PC-3 (cell line): Measurements from ENCODE around the gene ZNF516.

Source experiments
- EZH2 ChIP-seq: fragments of 300-600 bp; sonication (generic); IDR thresholded peaks from one replicate; pipeline ENCODE4 v1.6.1; 2017; ENCODE audit warnings: antibody characterized with exemption, mild to moderate bottlenecking, low read length; ENCODE audit not compliant: unreplicated experiment
- EZH2phosphoT487 ChIP-seq: fragments of 300-600 bp; sonication (generic); IDR thresholded peaks from 2 replicates; pipeline ENCODE4 v1.6.1; 2018; ENCODE audit warnings: mild to moderate bottlenecking, antibody characterized with exemption, low read length, borderline replicate concordance
- TF ChIP-seq, protein P1 (sequence below): fragments of 300-600 bp; sonication (generic); conservative IDR thresholded peaks from 2 replicates; pipeline ENCODE4 v1.5.1; 2017; ENCODE audit warnings: antibody characterized with exemption, low read depth, mild to moderate bottlenecking, low read length

DNA sequence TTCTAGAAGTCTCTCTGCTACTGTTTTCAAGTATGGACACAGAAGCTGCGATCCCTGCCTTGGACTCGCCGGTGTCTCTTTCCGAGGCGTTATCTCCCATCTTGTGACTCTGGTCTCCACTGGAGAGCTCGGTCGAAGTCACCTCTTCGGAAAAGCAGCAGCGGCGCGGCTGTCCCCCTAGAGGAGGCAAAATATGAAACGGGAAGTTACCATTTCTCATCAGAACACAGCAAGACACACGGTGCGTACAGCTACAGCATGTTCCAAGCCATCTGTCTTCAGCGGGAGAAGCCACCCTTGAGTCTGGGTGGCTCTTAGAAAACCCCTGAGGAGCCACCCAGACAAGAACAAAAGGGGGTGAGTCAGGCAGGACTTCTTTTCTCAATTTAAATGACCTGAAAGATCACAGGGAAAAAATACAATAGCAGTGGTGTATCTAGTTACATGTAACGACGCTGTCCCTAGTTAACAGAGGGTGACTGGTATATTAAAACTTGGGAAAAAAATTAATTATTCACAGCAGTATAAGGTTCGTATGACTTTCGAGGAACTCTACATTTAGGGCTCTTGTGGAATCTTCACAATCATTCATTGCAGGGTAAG, 114.8 kb downstream of the ZNF516 start:
- TF ChIP-seq EZH2 (no peak), EZH2phosphoT487 (no peak)
- TF ChIP-seq, protein P1, sequence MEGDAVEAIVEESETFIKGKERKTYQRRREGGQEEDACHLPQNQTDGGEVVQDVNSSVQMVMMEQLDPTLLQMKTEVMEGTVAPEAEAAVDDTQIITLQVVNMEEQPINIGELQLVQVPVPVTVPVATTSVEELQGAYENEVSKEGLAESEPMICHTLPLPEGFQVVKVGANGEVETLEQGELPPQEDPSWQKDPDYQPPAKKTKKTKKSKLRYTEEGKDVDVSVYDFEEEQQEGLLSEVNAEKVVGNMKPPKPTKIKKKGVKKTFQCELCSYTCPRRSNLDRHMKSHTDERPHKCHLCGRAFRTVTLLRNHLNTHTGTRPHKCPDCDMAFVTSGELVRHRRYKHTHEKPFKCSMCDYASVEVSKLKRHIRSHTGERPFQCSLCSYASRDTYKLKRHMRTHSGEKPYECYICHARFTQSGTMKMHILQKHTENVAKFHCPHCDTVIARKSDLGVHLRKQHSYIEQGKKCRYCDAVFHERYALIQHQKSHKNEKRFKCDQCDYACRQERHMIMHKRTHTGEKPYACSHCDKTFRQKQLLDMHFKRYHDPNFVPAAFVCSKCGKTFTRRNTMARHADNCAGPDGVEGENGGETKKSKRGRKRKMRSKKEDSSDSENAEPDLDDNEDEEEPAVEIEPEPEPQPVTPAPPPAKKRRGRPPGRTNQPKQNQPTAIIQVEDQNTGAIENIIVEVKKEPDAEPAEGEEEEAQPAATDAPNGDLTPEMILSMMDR = no peak
